Retinal pigment epithelial cell (primary cell): ENCODE measurements around the gene BCAS4.

Source experiments
- DNase-seq: peaks from one replicate; pipeline ENCODE4 v3.0.0-alpha.2; 2010; ENCODE audit warnings: low read depth
- H3K4me3 ChIP-seq: 2 replicates; pipeline ENCODE4 v1.5.1; 2011; ENCODE audit warnings: mild to moderate bottlenecking, low read length, control low read depth, moderate library complexity
- TF ChIP-seq, protein P1 (sequence below): conservative IDR thresholded peaks from 2 replicates; pipeline ENCODE4 v1.5.1; 2011; ENCODE audit warnings: low read depth, low read length, control low read depth, inconsistent platforms

The BCAS4 gene

GRCh38 chr20:50895111-50895830, 100.4 kb downstream of the BCAS4 start:
- TF ChIP-seq, protein P1, sequence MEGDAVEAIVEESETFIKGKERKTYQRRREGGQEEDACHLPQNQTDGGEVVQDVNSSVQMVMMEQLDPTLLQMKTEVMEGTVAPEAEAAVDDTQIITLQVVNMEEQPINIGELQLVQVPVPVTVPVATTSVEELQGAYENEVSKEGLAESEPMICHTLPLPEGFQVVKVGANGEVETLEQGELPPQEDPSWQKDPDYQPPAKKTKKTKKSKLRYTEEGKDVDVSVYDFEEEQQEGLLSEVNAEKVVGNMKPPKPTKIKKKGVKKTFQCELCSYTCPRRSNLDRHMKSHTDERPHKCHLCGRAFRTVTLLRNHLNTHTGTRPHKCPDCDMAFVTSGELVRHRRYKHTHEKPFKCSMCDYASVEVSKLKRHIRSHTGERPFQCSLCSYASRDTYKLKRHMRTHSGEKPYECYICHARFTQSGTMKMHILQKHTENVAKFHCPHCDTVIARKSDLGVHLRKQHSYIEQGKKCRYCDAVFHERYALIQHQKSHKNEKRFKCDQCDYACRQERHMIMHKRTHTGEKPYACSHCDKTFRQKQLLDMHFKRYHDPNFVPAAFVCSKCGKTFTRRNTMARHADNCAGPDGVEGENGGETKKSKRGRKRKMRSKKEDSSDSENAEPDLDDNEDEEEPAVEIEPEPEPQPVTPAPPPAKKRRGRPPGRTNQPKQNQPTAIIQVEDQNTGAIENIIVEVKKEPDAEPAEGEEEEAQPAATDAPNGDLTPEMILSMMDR: no peak
- no peak for DNase-seq
- no peak overlapping the region for H3K4me3 ChIP-seq

DNA sequence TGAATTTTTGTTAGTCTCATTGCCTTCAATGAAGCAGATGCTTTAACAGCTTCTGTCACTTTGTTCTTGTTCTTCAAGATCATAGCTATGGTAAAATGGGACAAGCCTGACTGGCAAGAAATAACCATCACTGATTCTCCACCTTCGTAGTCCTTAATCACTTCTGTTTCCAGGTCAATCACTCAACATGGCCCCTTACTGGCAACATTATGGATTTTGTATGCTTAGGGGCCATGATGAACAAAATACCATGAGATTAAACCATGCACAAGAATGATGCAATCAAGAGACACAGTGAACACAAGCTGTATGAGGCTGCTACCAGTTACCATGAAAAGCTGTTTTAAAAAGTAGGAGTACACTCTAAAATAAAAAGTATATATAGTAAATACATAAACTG, 103.6 kb downstream of the BCAS4 start:
- TF ChIP-seq, protein P1: no peak
- DNase-seq: no peak
- no peak overlapping the region for H3K4me3 ChIP-seq

DNA sequence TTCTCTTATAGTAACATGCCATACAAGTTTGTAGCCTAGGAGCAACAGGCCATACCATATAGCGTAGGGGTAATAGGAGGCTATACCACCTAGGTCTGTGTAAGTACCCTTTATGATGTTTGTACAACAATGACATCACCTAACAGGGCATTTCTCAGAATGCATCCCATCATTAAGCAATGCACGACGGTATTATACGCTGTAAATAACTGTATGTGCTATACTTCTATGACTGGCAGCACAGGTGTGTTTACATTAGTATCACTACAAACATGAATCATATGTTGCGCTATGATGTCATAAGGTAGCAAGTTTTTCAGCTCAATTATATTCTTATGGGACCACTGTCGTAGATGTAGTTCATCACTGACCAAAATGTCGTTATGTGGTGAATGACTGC, 105.4 kb downstream of the BCAS4 start:
- H3K4me3 ChIP-seq: no peak overlapping the region
- DNase-seq: no peak
- TF ChIP-seq, protein P1: no peak

- no peak overlapping the region for H3K4me3 ChIP-seq
- TF ChIP-seq, protein P1: no peak
- no peak for DNase-seq
Measured at GRCh38 chr20:50901301-50901700, 106.4 kb downstream of the BCAS4 start.

- H3K4me3 ChIP-seq: no peak overlapping the region
- TF ChIP-seq, protein P1: no peak
- no peak for DNase-seq
Measured at GRCh38 chr20:50903353-50904051, 108.6 kb downstream of the BCAS4 start.

DNA sequence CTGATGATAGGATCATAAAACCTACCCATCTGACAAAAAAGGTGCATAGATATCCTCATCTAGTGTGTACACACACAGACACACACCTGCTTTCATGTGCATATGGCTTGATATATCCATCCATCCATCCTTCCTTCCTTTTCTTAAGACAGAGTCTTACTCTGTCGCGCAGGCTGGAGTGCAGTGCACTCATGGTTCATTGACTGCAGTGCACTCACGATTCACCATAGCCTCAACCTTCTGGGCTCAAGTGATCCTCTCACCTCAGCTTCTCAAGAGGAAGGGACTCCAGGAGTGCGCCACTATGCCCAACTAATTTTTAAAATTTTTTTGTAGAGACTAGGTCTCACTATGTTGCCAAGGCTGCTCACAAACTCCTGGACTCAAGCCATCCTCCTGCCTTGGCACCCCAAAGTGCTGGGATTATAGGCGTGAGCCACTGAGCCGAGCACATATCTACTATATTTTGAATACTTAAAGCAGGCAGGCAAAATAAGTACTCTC, 109.3 kb downstream of the BCAS4 start:
- TF ChIP-seq, protein P1: no peak
- no peak for DNase-seq
- H3K4me3 ChIP-seq: no peak overlapping the region

DNA sequence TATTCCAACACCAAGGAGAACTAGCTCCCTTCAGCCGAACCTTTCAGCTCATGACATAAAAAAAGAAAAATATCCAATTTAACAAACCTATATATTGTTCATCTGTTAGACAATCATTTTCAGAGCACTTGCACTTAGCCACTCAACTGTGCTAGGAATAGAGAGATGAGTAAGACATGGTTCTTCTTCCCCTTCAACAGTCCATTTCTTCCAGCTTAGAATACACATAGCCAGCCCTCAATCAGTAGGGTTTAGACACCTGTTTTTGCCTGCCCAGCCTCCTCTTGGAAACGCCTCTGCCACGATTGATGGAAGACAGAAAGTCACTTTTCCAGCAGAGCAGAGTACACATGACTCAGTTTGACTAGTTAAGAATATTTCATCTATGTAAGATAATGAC, 114.6 kb downstream of the BCAS4 start:
- DNase-seq: no peak
- TF ChIP-seq, protein P1: no peak
- H3K4me3 ChIP-seq: no peak overlapping the region
